GM10248 (cell line): Measurements from ENCODE around the gene ZNF329.

Experiments
- CTCF ChIA-PET: fragments of 300-600 bp; sonication (Branson Sonifier 250); formaldehyde crosslinking; extraction: SDS; loops from one replicate; lab custom pipeline; 2021; ENCODE audit warnings: antibody characterized with exemption; lab: Yijun Ruan, JAX
- POLR2A ChIA-PET: fragments of 350-650 bp; sonication (Branson Sonifier 250); formaldehyde crosslinking; extraction: SDS; loops from one replicate; lab custom pipeline; 2020; ENCODE audit warnings: antibody characterized with exemption; lab: Yijun Ruan, JAX
- DNase-seq: peaks from one replicate; pipeline ENCODE4 v3.0.0; 2012; ENCODE audit errors: extremely low spot score
- CTCF ChIP-seq: IDR thresholded peaks from 2 replicates; pipeline ENCODE4 v1.5.1; 2012; ENCODE audit warnings: mild to moderate bottlenecking, low read depth; ENCODE audit errors: extremely low read depth, missing control alignments, control extremely low read depth

Gene ZNF329

GRCh38 chr19:58091251-58091995 lies 59.2 kb downstream of the ZNF329 start:
- CTCF ChIA-PET: no interaction called here
- POLR2A ChIA-PET: no interaction called here
- DNase-seq: no peak
- TF ChIP-seq CTCF: no peak

- no peak for DNase-seq
- ChIA-PET CTCF (no interaction called here), POLR2A (no interaction called here)
- TF ChIP-seq CTCF: no peak
Measured at GRCh38 chr19:58089846-58090245, 60.7 kb downstream of the ZNF329 start.

GRCh38 chr19:58088521-58089052 lies 62.0 kb downstream of the ZNF329 start:
- ChIA-PET POLR2A (no interaction called here), CTCF (no interaction called here)
- DNase-seq: no peak
- TF ChIP-seq CTCF: no peak

GRCh38 chr19:58086825-58087710 lies 63.5 kb downstream of the ZNF329 start:
- DNase-seq: no peak
- ChIA-PET POLR2A (no interaction called here), CTCF (no interaction called here)
- no peak for TF ChIP-seq CTCF

GRCh38 chr19:58085348-58085875 lies 65.2 kb downstream of the ZNF329 start:
- no peak for DNase-seq
- ChIA-PET CTCF (no interaction called here), POLR2A (interaction anchor here (0.7 kb wide), 1 partner anchor 20 kb away, joined by 3 read pairs; no protein-coding TSS in a partner anchor)
- TF ChIP-seq CTCF: no peak
